HG03565 (cell line): ENCODE measurements around the gene HDDC3.

Source experiments
- ATAC-seq: cut with Tn5 transposase; IDR thresholded peaks from one replicate; pipeline ENCODE4 v1.9.1; 2021; ENCODE audit warnings: mild to moderate bottlenecking, moderate library complexity; ENCODE audit not compliant: unreplicated experiment

The HDDC3 gene

GRCh38 chr15:90954712-90955623 is 22.6 kb upstream of the HDDC3 start, which contains the start of gene RCCD1:
Gene RCCD1, plus strand, starts transcription at chr15:90954884. Its CDS starts 1,851 bp downstream, at chr15:90956735.
- peak; percentile 83 for ATAC-seq

GRCh38 chr15:90953947-90954711 is 21.8 kb upstream of the HDDC3 start:
- no peak for ATAC-seq

- no peak for ATAC-seq
Observed at GRCh38 chr15:90952901-90953677, 20.7 kb upstream of the HDDC3 start.

- ATAC-seq, result no peak
Observed at GRCh38 chr15:90950676-90951075, 18.3 kb upstream of the HDDC3 start.

- no peak for ATAC-seq
Observed at GRCh38 chr15:90949979-90950675, 17.8 kb upstream of the HDDC3 start.

GRCh38 chr15:90948506-90948905 is 16.2 kb upstream of the HDDC3 start:
- no peak for ATAC-seq

- ATAC-seq, result no peak
Observed at GRCh38 chr15:90947577-90948357, 15.4 kb upstream of the HDDC3 start.

- ATAC-seq, result no peak
Observed at GRCh38 chr15:90946941-90947576, 14.7 kb upstream of the HDDC3 start.

GRCh38 chr15:90946538-90946937 is 14.2 kb upstream of the HDDC3 start:
- ATAC-seq, result no peak

- no peak for ATAC-seq
Observed at GRCh38 chr15:90945091-90945490, 12.7 kb upstream of the HDDC3 start.

- ATAC-seq, result no peak
Observed at GRCh38 chr15:90942354-90943120, 10.2 kb upstream of the HDDC3 start.

- ATAC-seq, result no peak
Observed at GRCh38 chr15:90941038-90941437, 8.7 kb upstream of the HDDC3 start.

- ATAC-seq, result no peak
Observed at GRCh38 chr15:90939756-90940155, 7.4 kb upstream of the HDDC3 start.

GRCh38 chr15:90938261-90938660 is 5.9 kb upstream of the HDDC3 start:
- ATAC-seq, result no peak

GRCh38 chr15:90936823-90937222 is 4.5 kb upstream of the HDDC3 start:
- ATAC-seq, result no peak

- ATAC-seq, result peak; percentile 38
Observed at GRCh38 chr15:90934949-90935751, 2.8 kb upstream of the HDDC3 start, which contains the start of gene UNC45A. Gene UNC45A, plus strand, starts transcription at chr15:90935285. Its CDS starts 40 bp downstream, at chr15:90935325.

GRCh38 chr15:90934256-90934948 is 2.1 kb upstream of the HDDC3 start:
- peak; percentile 27 for ATAC-seq
